PC-3 (cell line): ENCODE measurements around the gene TP53TG3E. TPM values are rescaled to one million over a fixed set of nuclear protein-coding genes. Genes with fewer than 3 reads are reported as not detected.

Experiments
- total RNA-seq: library from RNA; depleted of rRNA; stranded (reverse); fragments of >200 nt; gene quantifications from 2 replicates; pipeline ENCODE4 v1.2.3, GENCODE V29; 2014; rRNA removed

TP53TG3E gene
- total RNA-seq, 1 experiment from 2014 or later: not detected

Other genes with a start within 250 kb of the TP53TG3E start
- not detected in 2 replicates for gene TP53TG3C, start 110.1 kb upstream of the TP53TG3E start, total RNA-seq
- gene TP53TG3B, start 56.5 kb downstream of the TP53TG3E start, total RNA-seq: not detected in 2 replicates
- not detected in 2 replicates for gene TP53TG3F, start 155.3 kb downstream of the TP53TG3E start, total RNA-seq